GM19438 (cell line): Measurements from ENCODE around the gene SMO.
A peak's percentile ranks its signal among the peaks of the same experiment; 100 is the strongest.

ENCODE experiments used
- ATAC-seq: cut with Tn5 transposase; IDR thresholded peaks from one replicate; pipeline ENCODE4 v1.9.1; 2021; ENCODE audit warnings: low read depth; ENCODE audit not compliant: unreplicated experiment

The SMO gene

DNA sequence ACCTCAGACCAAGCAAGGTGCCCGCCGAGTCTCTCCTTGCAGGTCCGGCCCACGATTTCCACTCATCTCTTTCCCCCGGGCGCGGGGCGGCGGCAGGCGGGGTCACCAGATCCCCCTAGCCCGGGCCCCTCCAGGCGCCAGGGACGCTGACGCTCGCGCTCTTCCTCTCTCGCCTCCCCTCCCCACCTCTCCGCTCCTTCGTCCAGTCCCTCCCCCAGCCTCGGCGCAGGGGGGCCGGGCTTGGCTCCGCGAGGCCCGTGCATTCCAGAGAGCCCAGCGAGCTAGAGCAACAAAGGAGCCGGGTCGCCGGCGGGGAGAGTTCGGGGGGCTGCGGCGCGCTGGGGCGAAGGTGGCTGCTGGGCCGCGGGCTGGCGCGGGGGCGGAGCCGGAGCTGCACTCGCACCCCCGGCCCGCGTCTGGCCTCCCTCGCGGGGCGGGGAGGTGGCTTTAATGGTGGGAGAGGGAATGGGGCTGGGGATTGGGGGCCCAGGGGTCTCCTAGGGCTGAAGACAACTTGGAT lies at the start of gene SMO:
TSS of gene SMO (plus strand) at position 262 of the 520 bp plus-strand sequence. CDS start 519 bp downstream, outside the sequence.
- no peak for ATAC-seq

DNA sequence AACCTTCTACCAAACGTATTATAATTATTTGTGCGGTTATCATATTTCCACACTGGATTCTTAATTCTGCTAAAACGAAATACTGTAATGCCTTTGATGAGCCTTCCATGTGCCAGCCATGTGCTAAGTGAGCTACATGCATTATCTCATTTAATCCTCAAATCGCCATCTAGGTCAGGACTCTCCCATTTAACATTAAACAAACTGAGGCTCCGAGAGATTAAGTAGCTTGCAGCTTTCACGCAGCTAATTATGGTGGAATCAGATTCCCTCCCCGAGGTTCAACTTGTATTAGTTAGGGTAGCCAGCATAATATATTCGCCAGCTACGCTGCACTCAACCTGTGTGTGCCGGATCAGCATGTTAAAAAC lies 44.7 kb upstream of the SMO start:
- ATAC-seq, result no peak

- peak; percentile 61 for ATAC-seq
These were observed 44.2 kb upstream of the SMO start, which contains the start of gene TSPAN33 for GRCh38 chr7:129144095-129144833. Gene TSPAN33, plus strand, starts transcription at chr7:129144707. Its CDS starts 274 bp downstream, at chr7:129144981.

DNA sequence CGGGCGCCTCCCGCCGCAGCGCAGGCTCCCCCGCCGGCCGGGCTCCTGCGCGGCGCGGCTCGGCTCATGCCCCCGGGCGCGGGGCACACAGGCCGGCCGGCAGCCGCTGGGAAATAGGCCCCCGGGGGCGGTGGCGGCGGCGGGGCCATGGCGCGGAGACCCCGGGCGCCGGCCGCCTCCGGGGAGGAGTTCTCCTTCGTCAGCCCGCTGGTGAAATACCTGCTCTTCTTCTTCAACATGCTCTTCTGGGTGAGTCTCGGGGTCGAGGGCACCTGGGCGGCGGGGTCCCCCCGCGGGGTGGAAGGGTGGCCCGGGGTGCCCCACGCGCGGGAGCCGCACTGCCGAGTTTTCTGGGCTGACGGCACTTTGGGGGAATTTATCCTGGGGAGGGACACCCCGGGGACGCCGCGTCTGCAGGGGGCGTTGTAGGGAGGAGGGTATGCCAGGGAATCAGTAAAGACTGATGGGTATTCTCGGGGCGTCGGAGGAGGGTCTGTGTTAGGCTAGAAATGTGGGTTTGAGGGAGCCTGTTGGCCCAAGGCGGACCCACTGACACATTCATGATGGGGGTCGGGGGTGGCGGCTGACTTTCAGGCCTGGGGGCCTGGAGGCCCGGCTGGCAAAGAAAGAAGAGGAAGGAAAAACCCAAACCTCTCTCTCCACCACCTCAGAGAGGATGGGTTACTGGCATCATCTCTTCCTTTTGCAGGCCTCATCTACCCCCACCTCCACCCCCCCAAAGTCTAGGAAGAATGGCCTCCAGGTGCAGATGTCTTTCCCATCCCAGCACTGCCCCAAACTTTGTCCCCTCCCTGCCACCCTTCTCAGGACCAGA lies 43.4 kb upstream of the SMO start:
- no peak for ATAC-seq

- peak; percentile 56 for ATAC-seq
These were observed 42.0 kb upstream of the SMO start for GRCh38 chr7:129146237-129146979.

GRCh38 chr7:129147731-129148130 lies 40.7 kb upstream of the SMO start:
- no peak for ATAC-seq

GRCh38 chr7:129149511-129149910 lies 38.9 kb upstream of the SMO start:
- no peak for ATAC-seq

DNA sequence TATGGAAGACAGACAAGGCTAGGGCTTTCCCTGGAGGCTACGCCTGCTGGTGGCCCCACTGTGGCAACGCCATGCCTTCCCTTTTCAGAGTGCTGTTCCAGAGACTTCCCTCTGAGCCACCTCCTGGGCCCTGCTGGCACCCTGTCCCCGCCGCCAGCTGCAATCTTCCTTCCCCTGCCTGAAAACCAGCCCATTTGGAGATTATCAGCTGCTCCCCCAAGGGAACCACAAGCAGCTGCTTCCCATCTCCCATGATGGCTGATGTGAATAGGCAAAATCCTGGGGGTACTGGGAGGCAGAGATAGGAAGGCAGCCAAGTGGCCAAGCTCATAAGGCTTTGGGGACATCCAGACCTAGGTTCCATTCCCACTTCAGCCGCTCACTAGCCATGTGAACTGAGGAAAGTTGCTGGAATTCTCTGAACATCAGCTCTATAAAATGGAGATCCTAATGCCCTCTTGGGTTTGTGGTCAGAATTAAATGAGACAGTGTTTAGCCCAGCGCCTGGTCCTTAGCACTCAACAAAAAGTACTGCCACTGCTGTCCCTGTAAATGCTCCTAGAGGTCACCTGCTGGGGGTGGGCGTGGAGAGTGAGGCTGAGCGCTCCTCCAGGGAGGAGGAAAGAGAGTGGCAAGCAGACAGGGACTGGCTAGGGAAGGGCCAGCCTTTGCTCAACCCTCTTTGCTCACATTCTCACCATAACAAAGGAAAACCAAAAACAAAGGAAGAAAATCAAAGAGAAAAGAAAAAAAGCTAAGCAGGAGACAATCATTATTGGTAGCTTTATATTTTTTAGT lies 38.0 kb upstream of the SMO start:
- no peak for ATAC-seq

DNA sequence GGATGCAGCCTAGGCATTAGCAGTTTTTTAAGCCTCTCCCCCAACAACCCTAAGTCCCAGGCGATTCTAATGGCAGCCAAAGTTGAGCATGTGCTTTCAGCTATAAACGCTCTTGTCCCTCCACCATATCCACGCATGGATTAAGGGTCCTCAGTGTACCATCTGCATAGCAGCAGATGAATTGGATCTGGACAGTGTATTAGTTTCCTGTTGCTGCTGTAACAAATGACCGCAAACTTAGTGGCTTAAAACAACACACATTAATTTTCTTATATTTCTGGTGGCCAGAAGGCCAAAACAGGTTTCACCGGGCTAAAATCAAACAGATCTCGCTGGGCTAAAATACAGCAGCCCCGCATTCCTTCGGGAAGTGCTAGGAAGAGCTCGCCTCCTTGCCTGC lies 30.8 kb upstream of the SMO start:
- no peak for ATAC-seq

- no peak for ATAC-seq
These were observed 28.9 kb upstream of the SMO start for GRCh38 chr7:129159539-129159938.

DNA sequence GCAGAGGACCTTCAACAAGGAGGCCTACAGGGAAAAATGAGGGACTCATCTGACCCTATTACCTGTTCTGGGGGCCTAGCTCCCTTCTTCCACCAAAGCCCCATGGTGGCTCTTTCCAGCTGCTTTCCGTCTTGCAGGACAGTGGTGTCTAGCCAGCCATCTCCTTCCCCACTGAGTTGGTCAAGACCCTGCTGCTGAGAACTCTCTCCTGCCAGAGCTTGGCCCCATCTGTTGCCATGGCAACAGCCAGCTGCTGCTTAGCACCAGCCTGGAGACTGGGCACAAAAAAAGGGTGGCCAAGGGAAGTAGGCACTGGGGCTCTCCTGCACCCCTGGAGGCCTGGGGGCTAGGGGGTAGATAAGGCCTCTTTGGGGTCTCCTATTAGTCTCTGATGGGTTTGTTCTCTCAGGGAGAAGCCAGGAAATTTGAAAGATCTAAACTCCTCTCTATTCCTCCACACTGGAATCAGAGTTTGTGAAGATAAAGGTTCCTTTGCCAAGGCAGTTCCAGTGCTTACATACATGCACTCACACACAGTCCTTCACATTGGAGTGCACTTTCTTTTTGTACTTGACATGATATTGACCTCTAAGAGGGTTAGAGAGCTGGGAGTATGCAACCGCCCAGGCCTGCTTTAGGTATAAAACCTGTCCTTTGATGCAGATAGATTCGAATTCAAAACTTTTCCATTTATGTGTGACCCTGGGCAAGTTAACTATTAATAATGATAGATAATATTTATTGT lies 28.1 kb upstream of the SMO start:
- ATAC-seq, result no peak

- no peak for ATAC-seq
These were observed 26.8 kb upstream of the SMO start for GRCh38 chr7:129161524-129162225.

DNA sequence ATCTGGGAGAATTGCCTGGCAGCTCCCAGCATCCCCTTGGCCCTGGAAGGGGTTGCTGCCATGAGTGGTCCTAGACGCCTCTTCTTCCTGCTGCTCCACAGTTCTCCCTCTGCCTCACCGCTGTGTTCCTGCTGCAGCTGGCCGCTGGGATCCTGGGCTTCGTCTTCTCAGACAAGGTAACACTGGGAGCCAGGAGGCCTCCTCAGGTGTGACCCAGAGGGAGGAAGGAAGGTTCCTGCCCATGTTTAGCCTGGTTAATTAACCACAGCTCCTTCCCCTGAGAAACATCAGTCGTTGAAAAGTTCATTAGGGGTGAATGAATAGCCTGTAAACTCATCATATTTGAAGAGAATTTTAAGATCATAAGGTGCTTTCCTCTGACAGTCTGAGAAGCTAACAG lies 25.7 kb upstream of the SMO start:
- ATAC-seq, result no peak

DNA sequence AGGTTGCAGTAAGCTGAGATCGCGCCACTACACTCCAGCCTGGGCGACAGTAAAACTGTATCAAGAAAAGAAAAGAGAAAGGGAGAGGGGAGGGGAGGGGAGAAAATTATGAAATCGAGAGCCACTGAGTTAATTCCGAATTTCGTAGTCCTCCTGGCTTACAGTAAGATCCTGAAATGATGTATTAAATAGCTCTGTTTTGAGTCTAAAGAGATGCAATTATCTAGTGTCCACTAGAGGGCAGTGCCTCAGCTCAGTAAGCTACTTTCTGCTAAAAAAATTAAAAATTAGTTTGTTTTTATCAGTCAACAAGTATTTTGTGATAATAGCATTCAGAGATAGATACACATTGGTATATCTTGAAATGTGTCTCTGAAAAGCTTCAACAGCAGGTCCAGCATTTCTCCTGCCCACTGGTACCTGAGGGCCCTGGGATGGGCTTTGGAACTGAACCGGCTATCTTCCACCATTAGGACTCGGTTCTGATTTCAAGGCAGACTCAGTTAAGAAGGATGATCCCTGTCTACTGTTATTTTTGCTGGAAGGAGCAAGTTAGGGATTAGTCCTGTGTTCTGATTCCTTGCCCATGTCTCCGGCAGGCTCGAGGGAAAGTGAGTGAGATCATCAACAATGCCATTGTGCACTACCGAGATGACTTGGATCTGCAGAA lies 24.4 kb upstream of the SMO start:
- no peak for ATAC-seq

DNA sequence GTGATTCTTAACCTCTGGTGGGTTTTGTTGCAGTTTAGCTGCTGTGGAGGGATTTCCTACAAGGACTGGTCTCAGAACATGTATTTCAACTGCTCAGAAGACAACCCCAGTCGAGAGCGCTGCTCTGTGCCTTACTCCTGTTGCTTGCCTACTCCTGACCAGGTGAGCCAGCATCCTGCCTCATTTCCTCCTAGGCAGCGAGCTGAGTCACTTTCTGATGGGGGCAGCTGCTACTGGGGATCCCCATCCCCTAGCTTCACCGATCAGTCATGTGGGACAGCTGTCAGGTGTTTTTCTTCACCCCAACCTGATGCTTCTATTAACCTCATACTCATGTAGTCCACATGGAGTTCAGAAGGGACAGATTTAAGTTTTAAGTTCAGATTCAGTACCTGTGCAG lies 21.7 kb upstream of the SMO start:
- no peak for ATAC-seq

DNA sequence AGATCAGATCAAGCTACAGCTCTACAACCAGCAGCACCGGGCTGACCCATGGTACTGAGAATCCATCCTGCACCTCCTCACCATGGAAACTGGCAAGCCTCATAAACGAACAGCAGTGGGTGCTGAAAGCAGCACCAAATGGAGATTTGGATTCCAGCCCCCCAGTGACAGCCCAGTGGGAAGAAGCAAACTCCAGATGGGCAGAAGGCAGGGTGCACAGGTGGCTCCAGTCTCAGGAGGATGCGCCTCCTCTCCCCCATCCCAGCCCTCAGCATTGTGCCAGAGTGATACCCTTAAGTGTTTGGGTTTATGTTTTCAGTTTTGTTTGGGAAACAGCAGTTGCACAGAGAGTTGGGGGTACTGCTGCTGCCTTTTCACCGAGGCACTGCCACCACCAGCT lies 20.6 kb upstream of the SMO start:
- no peak for ATAC-seq

DNA sequence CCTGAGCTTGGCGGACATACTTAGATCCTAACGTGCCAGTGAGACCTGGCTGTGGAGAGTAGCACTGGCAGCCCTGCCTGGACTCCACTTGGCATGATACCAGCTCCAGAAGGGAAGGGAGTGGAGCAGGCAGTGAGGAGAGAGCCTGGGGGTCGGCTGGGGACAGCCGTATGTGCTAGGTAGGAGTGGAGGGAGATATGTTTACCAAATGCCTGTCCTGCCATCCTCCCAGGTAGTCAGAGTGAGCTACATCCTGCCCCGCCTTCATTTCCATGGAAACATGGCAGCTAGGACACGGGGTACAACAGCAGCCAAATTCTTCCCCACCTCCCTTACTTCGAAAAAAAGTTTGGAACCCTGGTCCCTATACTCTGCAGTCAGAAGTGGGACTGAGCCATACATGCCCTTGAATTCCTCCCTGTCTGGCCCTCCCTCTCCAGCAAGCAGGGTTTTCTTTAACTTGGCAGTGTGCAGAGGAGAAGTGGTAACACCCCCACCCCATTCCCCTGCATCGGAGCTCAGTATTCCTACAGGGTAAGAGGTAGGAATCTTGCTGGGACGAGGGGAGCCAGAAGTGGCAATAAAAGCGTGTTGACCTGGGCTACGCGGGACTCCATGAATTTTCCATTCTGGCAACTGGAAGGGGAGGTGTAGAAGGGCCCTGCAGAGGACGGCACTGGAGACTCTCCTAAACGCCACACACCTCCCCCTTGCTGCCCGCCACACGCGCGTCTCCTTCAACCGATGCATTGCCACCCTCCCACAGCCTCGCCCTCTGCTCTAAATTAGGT lies 20.0 kb upstream of the SMO start:
- ATAC-seq, result no peak
